Type B pancreatic cell (in vitro differentiated cells): Measurements from ENCODE around the gene AFTPH. TPM values are rescaled to one million over a fixed set of nuclear protein-coding genes. Genes with fewer than 3 reads are reported as not detected.

Source experiments
- DNase-seq: peaks from one replicate; pipeline ENCODE4 v3.0.0; 2021; ENCODE audit warnings: mixed read lengths; ENCODE audit not compliant: unreplicated experiment; ENCODE audit errors: extremely low spot score
- H3K27ac Mint-ChIP-seq: 2 replicates; pipeline ENCODE4 v1.8.0; 2021; ENCODE audit warnings: mild to moderate bottlenecking, mixed read lengths
- H3K27me3 Mint-ChIP-seq: 2 replicates; pipeline ENCODE4 v1.8.0; 2021; ENCODE audit warnings: mixed read lengths
- H3K36me3 Mint-ChIP-seq: 2 replicates; pipeline ENCODE4 v1.8.0; 2021; ENCODE audit warnings: mixed read lengths
- H3K4me1 Mint-ChIP-seq: one replicate; pipeline ENCODE4 v1.8.0; 2021; ENCODE audit warnings: mixed read lengths; ENCODE audit not compliant: unreplicated experiment
- H3K4me3 Mint-ChIP-seq: 2 replicates; pipeline ENCODE4 v1.8.0; 2021; ENCODE audit warnings: mild to moderate bottlenecking, mixed read lengths
- H3K9me3 Mint-ChIP-seq: 2 replicates; pipeline ENCODE4 v1.8.0; 2021; ENCODE audit warnings: mixed read lengths
- total RNA-seq: library from RNA; stranded (reverse); gene quantifications from 2 replicates; pipeline ENCODE4 v1.2.1, GENCODE V29; 2021; ENCODE audit warnings: low replicate concordance
- TF ChIP-seq, protein P1 (sequence below): fragments of 200-600 bp; sonication (generic); conservative IDR thresholded peaks from 2 replicates; pipeline ENCODE4 v1.5.0; 2021; ENCODE audit warnings: antibody characterized with exemption, mild to moderate bottlenecking

Gene AFTPH
- total RNA-seq, 1 donor from 2014 or later = 26.4 TPM

- Mint-ChIP-seq H3K27me3 (peaks cover 3% of the 10 kb centered on the region), H3K36me3 (no peaks in the 10 kb centered on the region), H3K27ac (peak overlapping the region; percentile 86), H3K4me1 (peaks cover 7% of the 10 kb centered on the region), H3K4me3 (peak overlapping the region; percentile 62), H3K9me3 (no peaks in the 10 kb centered on the region)
- DNase-seq = no peak
- TF ChIP-seq, protein P1, sequence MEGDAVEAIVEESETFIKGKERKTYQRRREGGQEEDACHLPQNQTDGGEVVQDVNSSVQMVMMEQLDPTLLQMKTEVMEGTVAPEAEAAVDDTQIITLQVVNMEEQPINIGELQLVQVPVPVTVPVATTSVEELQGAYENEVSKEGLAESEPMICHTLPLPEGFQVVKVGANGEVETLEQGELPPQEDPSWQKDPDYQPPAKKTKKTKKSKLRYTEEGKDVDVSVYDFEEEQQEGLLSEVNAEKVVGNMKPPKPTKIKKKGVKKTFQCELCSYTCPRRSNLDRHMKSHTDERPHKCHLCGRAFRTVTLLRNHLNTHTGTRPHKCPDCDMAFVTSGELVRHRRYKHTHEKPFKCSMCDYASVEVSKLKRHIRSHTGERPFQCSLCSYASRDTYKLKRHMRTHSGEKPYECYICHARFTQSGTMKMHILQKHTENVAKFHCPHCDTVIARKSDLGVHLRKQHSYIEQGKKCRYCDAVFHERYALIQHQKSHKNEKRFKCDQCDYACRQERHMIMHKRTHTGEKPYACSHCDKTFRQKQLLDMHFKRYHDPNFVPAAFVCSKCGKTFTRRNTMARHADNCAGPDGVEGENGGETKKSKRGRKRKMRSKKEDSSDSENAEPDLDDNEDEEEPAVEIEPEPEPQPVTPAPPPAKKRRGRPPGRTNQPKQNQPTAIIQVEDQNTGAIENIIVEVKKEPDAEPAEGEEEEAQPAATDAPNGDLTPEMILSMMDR = no peak
Measured at GRCh38 chr2:64516651-64517510, 7.2 kb upstream of the AFTPH start.

DNA sequence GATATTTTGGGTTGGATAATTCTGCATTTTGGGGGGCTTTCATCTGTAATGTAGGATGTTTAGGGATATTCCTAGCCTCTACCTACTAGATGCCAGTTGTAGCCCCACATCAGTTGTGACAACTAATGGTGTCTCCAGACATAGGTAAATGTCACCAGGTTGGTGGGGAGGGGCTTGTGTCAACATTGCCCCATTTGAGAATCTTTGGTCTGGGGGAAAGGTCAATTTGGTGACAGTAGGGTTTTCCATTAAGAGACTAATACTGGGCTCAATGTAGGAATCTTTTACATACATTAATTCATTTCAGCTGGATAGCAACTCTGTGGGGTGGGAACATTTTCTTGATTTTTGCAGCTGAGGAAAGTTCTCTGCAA lies 6.6 kb upstream of the AFTPH start:
- no peaks in the 10 kb centered on the region for H3K36me3 Mint-ChIP-seq
- peaks cover 3% of the 10 kb centered on the region for H3K27me3 Mint-ChIP-seq
- no peak overlapping the region for H3K27ac Mint-ChIP-seq
- DNase-seq = no peak
- H3K4me1 Mint-ChIP-seq = peaks cover 7% of the 10 kb centered on the region
- H3K4me3 Mint-ChIP-seq = no peak overlapping the region
- TF ChIP-seq, protein P1 = no peak
- H3K9me3 Mint-ChIP-seq = no peaks in the 10 kb centered on the region

GRCh38 chr2:64522843-64523428 lies 1.2 kb upstream of the AFTPH start:
- Mint-ChIP-seq H3K9me3 (no peaks in the 10 kb centered on the region), H3K27ac (peak overlapping the region; percentile 95), H3K4me3 (peak overlapping the region; percentile 99), H3K36me3 (no peaks in the 10 kb centered on the region), H3K4me1 (peaks cover 16% of the 10 kb centered on the region), H3K27me3 (no peaks in the 10 kb centered on the region)
- DNase-seq = no peak
- TF ChIP-seq, protein P1 = peak; percentile 96

DNA sequence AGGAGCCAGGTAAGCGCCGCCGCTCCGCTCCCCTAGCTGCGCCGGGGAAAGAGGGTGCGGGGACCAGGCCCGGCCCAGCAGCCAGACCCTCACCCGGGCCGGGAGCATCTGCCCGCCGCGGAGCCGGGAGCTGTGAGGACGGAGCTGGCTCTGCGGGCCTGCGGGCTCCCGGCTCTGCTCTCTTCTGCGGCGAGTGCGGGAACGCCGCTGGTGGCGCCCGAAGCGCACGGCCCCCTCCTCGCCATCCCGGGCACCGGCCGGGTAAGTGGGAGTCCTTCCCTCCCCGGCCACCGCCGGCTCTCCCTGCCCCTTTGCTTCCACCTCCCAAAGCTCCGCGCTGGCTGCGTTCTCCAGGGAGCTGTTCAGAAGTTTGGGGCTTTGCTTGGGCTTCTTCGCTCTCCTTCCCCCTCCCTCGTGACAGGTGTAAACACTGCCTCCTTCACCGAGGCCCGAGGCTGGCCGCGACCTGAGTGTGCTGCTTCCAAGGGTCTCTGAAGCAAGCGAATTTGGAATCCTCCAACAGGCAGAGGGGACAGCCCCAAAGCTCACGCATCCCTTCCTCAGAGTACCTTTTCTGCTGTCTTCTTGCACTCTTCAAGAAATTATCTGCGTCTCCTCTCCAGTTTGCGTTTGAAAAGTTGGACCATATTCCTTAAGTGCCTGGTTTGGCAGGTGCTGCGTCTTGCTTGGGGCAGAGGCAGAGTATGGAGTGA lies 632 bp downstream of the AFTPH start:
- no peaks in the 10 kb centered on the region for H3K27me3 Mint-ChIP-seq
- H3K9me3 Mint-ChIP-seq = no peaks in the 10 kb centered on the region
- no peak for DNase-seq

DNA sequence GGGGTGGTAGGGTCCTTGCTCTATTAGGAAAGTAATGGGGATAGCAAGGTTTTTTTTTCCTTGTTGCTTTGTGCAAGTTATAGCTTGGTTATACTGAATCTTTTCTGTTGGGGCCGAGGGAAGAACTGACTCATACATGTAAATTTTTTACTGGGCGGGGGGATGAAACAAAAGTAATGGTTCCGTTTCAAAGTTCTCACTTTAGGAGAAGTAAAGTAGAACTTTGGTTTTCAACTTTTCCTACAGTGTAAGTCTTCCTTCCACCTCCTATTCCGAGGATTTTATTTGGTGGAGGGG lies 1.1 kb downstream of the AFTPH start:
- TF ChIP-seq, protein P1 = no peak
- H3K9me3 Mint-ChIP-seq = no peaks in the 10 kb centered on the region
- no peaks in the 10 kb centered on the region for H3K36me3 Mint-ChIP-seq
- no peak for DNase-seq
- peak overlapping the region; percentile 99 for H3K4me3 Mint-ChIP-seq
- H3K27ac Mint-ChIP-seq = peak overlapping the region; percentile 97
- no peaks in the 10 kb centered on the region for H3K27me3 Mint-ChIP-seq
- H3K4me1 Mint-ChIP-seq = peaks cover 23% of the 10 kb centered on the region

More for the DNA sequence above, 632 bp downstream of the AFTPH start:
- peaks cover 23% of the 10 kb centered on the region for H3K4me1 Mint-ChIP-seq
- peak overlapping the region; percentile 99 for H3K4me3 Mint-ChIP-seq
- H3K27ac Mint-ChIP-seq = peak overlapping the region; percentile 97
- TF ChIP-seq, protein P1 = no peak
- H3K36me3 Mint-ChIP-seq = no peaks in the 10 kb centered on the region
